GM23248 (cell line): Measurements from ENCODE around the gene UPK1A.

Experiments used
- EZH2 ChIP-seq: fragments of 200-600 bp; sonication (generic); IDR thresholded peaks from 2 replicates; pipeline ENCODE4 v1.6.1; 2018; ENCODE audit warnings: antibody characterized with exemption, mild to moderate bottlenecking; ENCODE audit not compliant: insufficient read depth, poor library complexity, severe bottlenecking
- EZH2phosphoT487 ChIP-seq: fragments of 200-600 bp; sonication (generic); IDR thresholded peaks from 2 replicates; pipeline ENCODE4 v1.6.1; 2018; ENCODE audit warnings: antibody characterized with exemption, moderate library complexity, mild to moderate bottlenecking, low read depth; ENCODE audit not compliant: insufficient read depth

DNA sequence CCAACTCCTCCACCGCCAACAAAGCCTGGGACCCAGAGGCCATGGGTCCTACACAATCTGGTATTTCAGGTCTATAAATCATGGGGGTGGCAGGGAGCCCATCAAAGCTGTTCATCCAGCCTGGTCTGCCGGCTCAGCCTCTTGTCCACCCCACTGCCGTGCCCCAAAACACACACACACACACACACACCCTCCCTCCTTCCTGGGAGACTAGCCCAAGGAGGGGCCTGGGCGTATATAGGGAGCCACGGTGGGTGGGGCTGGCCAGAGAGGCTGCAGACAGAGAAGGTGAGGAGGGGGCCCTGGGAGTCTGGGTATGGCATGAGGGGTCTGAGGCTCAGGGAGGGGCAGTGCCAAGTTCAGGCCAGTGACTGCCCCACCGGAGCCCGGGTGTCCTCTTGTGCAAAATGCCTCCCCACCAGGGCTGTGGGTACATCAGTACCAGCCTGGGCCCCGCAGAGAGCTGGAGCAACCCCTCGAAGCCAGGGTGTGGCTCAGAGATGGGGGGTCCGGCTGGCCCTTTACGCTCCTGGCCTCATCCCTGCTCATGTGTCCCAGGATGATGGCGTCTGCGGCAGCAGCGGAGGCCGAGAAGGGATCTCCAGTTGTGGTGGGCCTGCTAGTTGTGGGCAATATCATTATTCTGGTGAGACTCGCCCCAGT is at the start of gene UPK1A:
- no peak for TF ChIP-seq EZH2
- no peak for TF ChIP-seq EZH2phosphoT487
